Activated CD4-positive, alpha-beta memory T cell treated with anti-CD3 and anti-CD28 coated beads for 36 hours (primary cell): ENCODE results near the gene TAS2R19. TPM values are rescaled to one million over a fixed set of nuclear protein-coding genes. Genes with fewer than 3 reads are reported as not detected.
"Not testable (repeated sequence)": the region's sequence is repeated elsewhere in the genome, so short reads cannot be mapped to it uniquely, and the experiment has no call there.

Experiments
- CTCF ChIA-PET: fragments of 350-600 bp; sonication (Branson Sonifier 250); formaldehyde crosslinking; loops from one replicate; lab custom pipeline; 2021; ENCODE audit warnings: antibody characterized with exemption, inconsistent platforms; lab: Charles Lee
- POLR2A ChIA-PET: fragments of 350-600 bp; sonication (Branson Sonifier 250); formaldehyde crosslinking; loops from one replicate; lab custom pipeline; 2021; ENCODE audit warnings: antibody characterized with exemption; lab: Charles Lee
- DNase-seq: peaks from one replicate; pipeline ENCODE4 v3.0.0-alpha.2; 2020
- H3K27ac Mint-ChIP-seq: one replicate; pipeline ENCODE4 v1.8.0; 2021; ENCODE audit warnings: mixed read lengths
- H3K27me3 Mint-ChIP-seq: one replicate; pipeline ENCODE4 v1.8.0; 2021; ENCODE audit warnings: mixed read lengths
- H3K36me3 Mint-ChIP-seq: one replicate; pipeline ENCODE4 v1.8.0; 2021; ENCODE audit warnings: mixed read lengths
- H3K4me1 Mint-ChIP-seq: one replicate; pipeline ENCODE4 v1.8.0; 2021; ENCODE audit warnings: low read depth, mixed read lengths
- H3K4me3 Mint-ChIP-seq: one replicate; pipeline ENCODE4 v1.8.0; 2021; ENCODE audit warnings: mild to moderate bottlenecking, mixed read lengths
- H3K9me3 Mint-ChIP-seq: one replicate; pipeline ENCODE4 v1.8.0; 2021; ENCODE audit warnings: mixed read lengths
- intact Hi-C: fragments of 100-400 bp; cut with micrococcal nuclease; formaldehyde crosslinking; loops from one replicate; pipeline ENCODE4 v1.15.1; 2023
- total RNA-seq, 2 experiments: library from RNA; stranded (reverse); gene quantifications; one replicate each; pipeline ENCODE4 v1.2.3, GENCODE V29; 2021

TAS2R19 gene
- under 1 TPM; 0.92 to 0.93 TPM for total RNA-seq

GRCh38 chr12:11022520-11022919 lies at the start of gene TAS2R19:
TAS2R19 (minus strand) TSS chr12:11022620; CDS start chr12:11022571, 49 bp downstream.
- intact Hi-C loops, result no loop called here
- Mint-ChIP-seq H3K27ac (no peak within 1 kb of the TSS), H3K36me3 (peaks cover 17% of the 10 kb centered on the region), H3K9me3 (peaks cover 10% of the 10 kb centered on the region), H3K4me3 (no peak within 1 kb of the TSS), H3K4me1 (peaks cover 2% of the 10 kb centered on the region), H3K27me3 (no peaks in the 10 kb centered on the region)
- DNase-seq, result no peak
- CTCF ChIA-PET, result no interaction called here
- POLR2A ChIA-PET, result no interaction called here

- no peaks in the 10 kb centered on the region for H3K9me3 Mint-ChIP-seq
- H3K27me3 Mint-ChIP-seq, result no peaks in the 10 kb centered on the region
- no peak for DNase-seq
- ChIA-PET POLR2A (no interaction called here), CTCF (no interaction called here)
- intact Hi-C loops, result no loop called here
- H3K4me1 Mint-ChIP-seq, result peaks cover 4% of the 10 kb centered on the region
- H3K4me3 Mint-ChIP-seq, result no peak overlapping the region
- H3K27ac Mint-ChIP-seq, result no peak overlapping the region
- peaks cover 9% of the 10 kb centered on the region for H3K36me3 Mint-ChIP-seq
Measured at GRCh38 chr12:11071414-11071813, 49.0 kb upstream of the TAS2R19 start.

DNA sequence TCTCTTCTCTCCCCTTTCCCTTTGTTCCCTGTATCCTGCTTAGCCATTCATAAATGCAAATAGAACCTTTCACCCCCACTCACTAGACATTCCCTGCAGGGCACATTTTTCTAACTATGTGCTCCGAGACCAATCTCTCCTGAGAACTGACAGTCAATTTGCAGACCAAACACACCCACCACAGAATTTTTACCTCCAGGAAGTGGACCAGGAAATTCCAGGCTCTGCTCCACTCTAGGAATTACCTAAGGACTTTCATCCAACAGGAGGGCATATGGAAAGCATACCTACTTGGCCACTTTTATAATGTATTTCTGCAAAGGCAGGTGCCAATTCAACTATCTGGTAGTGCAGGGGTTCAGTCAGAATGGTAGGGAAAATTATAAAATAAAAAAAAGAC lies 48.6 kb upstream of the TAS2R19 start:
- no peak overlapping the region for H3K27ac Mint-ChIP-seq
- H3K36me3 Mint-ChIP-seq, result peaks cover 9% of the 10 kb centered on the region
- ChIA-PET CTCF (no interaction called here), POLR2A (no interaction called here)
- H3K4me1 Mint-ChIP-seq, result peaks cover 4% of the 10 kb centered on the region
- H3K4me3 Mint-ChIP-seq, result no peak overlapping the region
- no peaks in the 10 kb centered on the region for H3K9me3 Mint-ChIP-seq
- H3K27me3 Mint-ChIP-seq, result no peaks in the 10 kb centered on the region
- intact Hi-C loops, result no loop called here
- no peak for DNase-seq

GRCh38 chr12:11069854-11070365 lies 47.5 kb upstream of the TAS2R19 start:
- Mint-ChIP-seq H3K4me3 (no peak overlapping the region), H3K27me3 (no peaks in the 10 kb centered on the region), H3K4me1 (no peaks in the 10 kb centered on the region), H3K36me3 (peaks cover 12% of the 10 kb centered on the region), H3K27ac (no peak overlapping the region), H3K9me3 (no peaks in the 10 kb centered on the region)
- ChIA-PET CTCF (no interaction called here), POLR2A (no interaction called here)
- DNase-seq, result no peak
- intact Hi-C loops, result loop anchor here (2.0 kb wide), 1 partner anchor 55 kb away; no protein-coding TSS in a partner anchor

- Mint-ChIP-seq H3K27me3 (no peaks in the 10 kb centered on the region), H3K27ac (no peak overlapping the region), H3K4me3 (no peak overlapping the region), H3K4me1 (peaks cover 4% of the 10 kb centered on the region), H3K36me3 (peaks cover 10% of the 10 kb centered on the region), H3K9me3 (no peaks in the 10 kb centered on the region)
- intact Hi-C loops, result no loop called here
- POLR2A ChIA-PET, result no interaction called here
- no peak for DNase-seq
- CTCF ChIA-PET, result no interaction called here
Measured at GRCh38 chr12:11067514-11067913, 45.1 kb upstream of the TAS2R19 start.

DNA sequence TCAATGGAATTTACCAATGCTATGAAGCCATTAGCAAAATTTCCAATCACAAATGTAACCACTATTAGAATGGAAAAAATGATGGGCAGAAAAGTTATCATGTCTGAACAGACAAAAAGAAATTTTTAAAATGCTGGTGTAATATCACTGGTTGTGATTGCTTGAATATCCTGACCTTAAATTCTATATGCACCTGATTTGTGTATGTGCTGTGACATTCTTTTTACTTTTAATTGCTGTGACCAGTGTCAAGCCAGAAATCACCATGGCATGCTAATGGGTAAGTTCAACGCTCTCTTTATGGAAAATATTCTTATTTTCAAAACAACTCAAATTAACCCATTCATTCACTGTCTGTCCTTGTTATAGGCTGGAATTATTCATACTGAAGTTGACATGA lies 39.8 kb upstream of the TAS2R19 start, which contains the start of gene TAS2R46:
TAS2R46 (minus strand) TSS at position 101 of the 400 bp plus-strand sequence; CDS start at position 101, 0 bp downstream.
- H3K4me3 Mint-ChIP-seq, H3K27ac Mint-ChIP-seq, POLR2A ChIA-PET: not testable (repeated sequence)

GRCh38 chr12:11059784-11060183 lies 37.4 kb upstream of the TAS2R19 start:
- no peak for DNase-seq
- H3K4me3 Mint-ChIP-seq, result no peak overlapping the region
- POLR2A ChIA-PET, result no interaction called here
- H3K27me3 Mint-ChIP-seq, result no peaks in the 10 kb centered on the region
- peaks cover 6% of the 10 kb centered on the region for H3K4me1 Mint-ChIP-seq
- peaks cover 5% of the 10 kb centered on the region for H3K9me3 Mint-ChIP-seq
- CTCF ChIA-PET, result interaction anchor here (0.6 kb wide), 1 partner anchor 140 kb away, joined by 4 read pairs; no protein-coding TSS in a partner anchor
- H3K27ac Mint-ChIP-seq, result no peak overlapping the region
- intact Hi-C loops, result no loop called here
- peaks cover 7% of the 10 kb centered on the region for H3K36me3 Mint-ChIP-seq

More for the DNA sequence above, 39.8 kb upstream of the TAS2R19 start, which contains the start of gene TAS2R46:
- intact Hi-C loops, DNase-seq, H3K36me3 Mint-ChIP-seq, CTCF ChIA-PET, H3K27me3 Mint-ChIP-seq, H3K4me1 Mint-ChIP-seq, H3K9me3 Mint-ChIP-seq: not testable (repeated sequence)

DNA sequence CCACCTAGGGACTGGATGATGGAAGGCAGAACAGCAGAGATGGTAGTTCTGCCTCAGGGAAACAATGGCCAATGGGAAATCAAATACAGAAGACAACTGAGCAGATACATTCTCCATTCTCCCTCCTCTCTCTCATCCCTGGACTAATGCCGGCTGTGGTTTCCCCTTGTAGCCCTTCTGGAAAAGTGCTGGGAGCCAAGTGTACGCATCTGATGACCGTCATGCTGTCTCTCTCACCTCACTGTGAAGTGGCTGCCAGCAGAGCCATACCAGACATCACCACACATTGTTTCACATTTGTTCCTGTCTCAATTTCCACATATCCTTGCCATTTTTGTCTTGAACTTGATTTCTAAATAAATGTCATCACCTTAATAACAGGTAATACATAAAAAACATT lies 36.6 kb upstream of the TAS2R19 start:
- Mint-ChIP-seq H3K36me3 (peaks cover 7% of the 10 kb centered on the region), H3K27ac (no peak overlapping the region), H3K4me3 (no peak overlapping the region), H3K4me1 (peaks cover 6% of the 10 kb centered on the region), H3K27me3 (no peaks in the 10 kb centered on the region), H3K9me3 (peaks cover 5% of the 10 kb centered on the region)
- no peak for DNase-seq
- intact Hi-C loops, result no loop called here
- CTCF ChIA-PET, result no interaction called here
- POLR2A ChIA-PET, result no interaction called here

- Mint-ChIP-seq H3K4me1 (peaks cover 3% of the 10 kb centered on the region), H3K36me3 (peaks cover 26% of the 10 kb centered on the region), H3K9me3 (peaks cover 29% of the 10 kb centered on the region), H3K27me3 (no peaks in the 10 kb centered on the region), H3K4me3 (no peak overlapping the region), H3K27ac (no peak overlapping the region)
- DNase-seq, result no peak
- intact Hi-C loops, result loop anchor here (1.0 kb wide), 1 partner anchor 28 kb away; no protein-coding TSS in a partner anchor
- ChIA-PET POLR2A (no interaction called here), CTCF (no interaction called here)
Measured at GRCh38 chr12:11055306-11055705, 32.9 kb upstream of the TAS2R19 start.

DNA sequence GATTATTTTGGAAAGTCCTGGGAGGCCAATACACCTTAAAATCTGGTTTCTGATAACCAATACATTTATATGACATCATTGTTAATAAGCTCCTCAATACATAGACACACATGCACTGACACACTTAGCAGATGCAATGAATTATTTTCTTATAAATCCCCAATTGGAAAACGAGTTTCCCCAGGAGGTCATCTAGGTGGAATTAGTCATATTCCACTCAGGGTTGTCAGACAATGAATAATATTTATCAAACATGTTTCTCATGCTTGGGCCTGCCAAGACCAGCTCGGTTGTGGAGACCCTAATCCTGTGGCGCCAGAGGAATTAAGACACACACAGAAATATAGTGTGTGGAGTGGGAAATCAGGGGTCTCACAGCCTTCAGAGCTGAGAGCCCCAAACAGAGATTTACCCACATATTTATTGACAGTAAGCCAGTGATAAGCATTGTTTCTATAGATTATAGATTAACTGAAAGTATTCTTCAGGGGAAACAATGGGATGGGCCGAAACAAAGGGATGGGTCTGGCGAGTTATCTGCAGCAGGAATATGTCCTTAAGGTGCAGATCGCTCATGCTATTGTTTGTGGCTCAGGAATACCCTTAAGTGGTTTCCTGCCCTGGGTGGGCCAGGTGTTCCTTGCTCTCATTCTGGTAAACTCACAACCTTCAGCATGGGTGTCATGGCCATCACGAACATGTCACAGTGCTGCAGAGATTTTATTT lies 27.5 kb upstream of the TAS2R19 start:
- CTCF ChIA-PET, H3K4me1 Mint-ChIP-seq: not testable (repeated sequence)
- H3K36me3 Mint-ChIP-seq, result peaks cover 41% of the 10 kb centered on the region

GRCh38 chr12:11041366-11041765 lies 18.9 kb upstream of the TAS2R19 start:
- DNase-seq, POLR2A ChIA-PET, H3K4me3 Mint-ChIP-seq, H3K27me3 Mint-ChIP-seq, H3K4me1 Mint-ChIP-seq, CTCF ChIA-PET, intact Hi-C loops, H3K9me3 Mint-ChIP-seq, H3K27ac Mint-ChIP-seq: not testable (repeated sequence)
- H3K36me3 Mint-ChIP-seq, result peaks cover 35% of the 10 kb centered on the region

More for the DNA sequence above, 27.5 kb upstream of the TAS2R19 start:
- intact Hi-C loops, H3K27me3 Mint-ChIP-seq, H3K27ac Mint-ChIP-seq, H3K4me3 Mint-ChIP-seq, POLR2A ChIA-PET, DNase-seq: not testable (repeated sequence)
- peaks cover 29% of the 10 kb centered on the region for H3K9me3 Mint-ChIP-seq

GRCh38 chr12:11040162-11040561 lies 17.7 kb upstream of the TAS2R19 start:
- CTCF ChIA-PET, result no interaction called here
- intact Hi-C loops, result no loop called here
- no peaks in the 10 kb centered on the region for H3K27me3 Mint-ChIP-seq
- no peaks in the 10 kb centered on the region for H3K4me1 Mint-ChIP-seq
- peaks cover 5% of the 10 kb centered on the region for H3K9me3 Mint-ChIP-seq
- no peak overlapping the region for H3K4me3 Mint-ChIP-seq
- H3K27ac Mint-ChIP-seq, result no peak overlapping the region
- POLR2A ChIA-PET, result no interaction called here
- H3K36me3 Mint-ChIP-seq, result peaks cover 34% of the 10 kb centered on the region
- no peak for DNase-seq
